ENCODE measurements around the gene ANKRD35. TPM values are rescaled to one million over a fixed set of nuclear protein-coding genes. Genes with fewer than 3 reads are reported as not detected.

Gene ANKRD35
- total RNA-seq, 4 donors from 2014 or later: 0.58 to 3.8 (median 1.7) TPM

DNA sequence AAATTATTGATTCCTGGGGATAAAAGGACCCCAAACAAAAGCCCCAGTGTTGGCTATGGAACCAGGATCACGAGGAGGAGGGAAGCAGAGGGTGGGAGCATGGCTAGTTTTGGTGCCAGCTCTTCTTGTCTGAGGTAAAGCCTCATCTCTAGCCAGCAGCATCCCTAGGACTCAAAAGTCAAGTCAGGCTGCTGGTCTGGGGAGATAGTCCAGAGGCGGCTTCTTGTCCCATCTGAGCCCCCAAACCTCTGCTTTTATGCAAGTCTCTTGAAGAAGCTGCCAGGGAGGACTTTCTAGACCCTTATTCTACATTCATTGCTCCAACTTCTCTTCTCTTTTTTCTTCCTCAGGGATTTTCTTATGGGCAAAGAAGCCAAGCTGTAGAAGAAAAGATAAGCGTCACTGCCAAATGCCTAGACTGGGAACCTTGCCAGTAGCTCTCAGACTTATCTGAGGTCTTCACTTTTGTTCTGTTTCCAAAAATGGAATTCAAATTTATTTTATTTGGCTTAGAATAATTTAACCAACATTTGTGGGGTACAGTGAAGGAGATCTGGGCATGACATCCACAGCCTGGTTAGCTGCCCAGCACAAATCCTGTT is 6.9 kb upstream of the ANKRD35 start:
- H3K4me3 ChIP-seq (replicated peaks in 1 of 3): no peak overlapping the region
- intact Hi-C loops (cut with DNase I): loop anchor here (5.0 kb wide), 1 partner anchor 120 kb away; no protein-coding TSS in a partner anchor
- TF ChIP-seq POLR2A (IDR thresholded peaks at IDR 0.05): no peak
- TF ChIP-seq, protein P1, sequence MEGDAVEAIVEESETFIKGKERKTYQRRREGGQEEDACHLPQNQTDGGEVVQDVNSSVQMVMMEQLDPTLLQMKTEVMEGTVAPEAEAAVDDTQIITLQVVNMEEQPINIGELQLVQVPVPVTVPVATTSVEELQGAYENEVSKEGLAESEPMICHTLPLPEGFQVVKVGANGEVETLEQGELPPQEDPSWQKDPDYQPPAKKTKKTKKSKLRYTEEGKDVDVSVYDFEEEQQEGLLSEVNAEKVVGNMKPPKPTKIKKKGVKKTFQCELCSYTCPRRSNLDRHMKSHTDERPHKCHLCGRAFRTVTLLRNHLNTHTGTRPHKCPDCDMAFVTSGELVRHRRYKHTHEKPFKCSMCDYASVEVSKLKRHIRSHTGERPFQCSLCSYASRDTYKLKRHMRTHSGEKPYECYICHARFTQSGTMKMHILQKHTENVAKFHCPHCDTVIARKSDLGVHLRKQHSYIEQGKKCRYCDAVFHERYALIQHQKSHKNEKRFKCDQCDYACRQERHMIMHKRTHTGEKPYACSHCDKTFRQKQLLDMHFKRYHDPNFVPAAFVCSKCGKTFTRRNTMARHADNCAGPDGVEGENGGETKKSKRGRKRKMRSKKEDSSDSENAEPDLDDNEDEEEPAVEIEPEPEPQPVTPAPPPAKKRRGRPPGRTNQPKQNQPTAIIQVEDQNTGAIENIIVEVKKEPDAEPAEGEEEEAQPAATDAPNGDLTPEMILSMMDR (IDR thresholded peaks at IDR 0.05): no peak
- no peaks in the 10 kb centered on the region for H3K9me3 ChIP-seq
- WGBS, 2 donors: 41 to 48% methylated on average over 3 of the region's 3 CpGs
- H3K27ac ChIP-seq: peak overlapping the region; percentile 75 to 96 (median 91)
- no peaks in the 10 kb centered on the region for H3K27me3 ChIP-seq
- no peaks in the 10 kb centered on the region for H3K36me3 ChIP-seq
- peak; percentile 28 to 40 for DNase-seq
- peaks cover 11 to 24% of the 10 kb centered on the region in 2 donors for H3K4me1 ChIP-seq

DNA sequence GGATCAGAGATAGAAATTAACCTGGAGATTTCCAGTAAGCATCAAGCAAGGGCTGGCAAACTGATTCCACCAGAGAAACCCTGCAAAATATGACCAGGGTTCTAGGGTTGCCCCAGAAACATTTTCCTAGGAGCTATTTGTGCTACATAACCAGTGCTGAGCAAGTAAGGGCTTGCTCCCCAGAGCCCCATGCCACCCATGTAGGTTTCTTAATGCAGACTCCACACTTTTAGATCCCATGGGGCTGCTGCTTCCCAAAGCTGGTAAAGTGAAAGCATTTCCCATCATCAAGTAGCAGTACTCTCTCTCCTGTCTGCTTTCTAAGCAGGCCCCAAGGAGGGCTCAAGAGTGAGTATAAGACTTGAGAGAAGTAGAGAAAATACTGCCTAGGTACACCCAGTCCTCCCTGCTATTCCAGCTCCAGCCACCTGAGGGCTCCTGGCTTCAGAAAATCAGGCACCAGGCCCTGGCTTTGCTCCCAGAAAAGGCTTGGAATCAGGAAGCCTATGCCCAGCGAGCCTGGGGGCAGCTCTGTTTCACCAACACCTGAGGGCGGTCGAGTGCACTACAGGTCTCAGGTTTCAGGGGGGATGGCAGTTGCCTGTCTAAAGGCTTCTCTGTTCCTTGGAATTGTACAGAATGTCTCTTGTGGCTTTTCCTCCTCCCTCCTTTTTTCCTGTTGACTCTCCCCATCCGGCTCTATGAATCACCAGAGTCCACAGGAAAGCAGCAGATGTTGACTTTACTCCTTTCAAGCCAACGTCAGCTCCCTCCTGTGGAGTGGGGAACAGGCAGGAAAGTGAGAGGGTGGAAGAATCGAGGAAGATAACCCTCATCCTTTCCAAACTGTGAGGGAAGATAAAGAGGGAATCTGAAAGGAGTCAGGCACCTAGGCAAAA is 6.2 kb upstream of the ANKRD35 start:
- H3K9me3 ChIP-seq: no peaks in the 10 kb centered on the region
- H3K27ac ChIP-seq: peak overlapping the region; percentile 75 to 96 (median 91)
- DNase-seq: peak; percentile 100
- H3K4me1 ChIP-seq: peaks cover 11 to 24% of the 10 kb centered on the region in 2 donors
- no peaks in the 10 kb centered on the region for H3K36me3 ChIP-seq
- H3K27me3 ChIP-seq: no peaks in the 10 kb centered on the region
- no peak overlapping the region for H3K4me3 ChIP-seq (replicated peaks in 1 of 3)
- TF ChIP-seq, protein P1 (IDR thresholded peaks at IDR 0.05): peak; percentile 87 to 99 (median 97)
- peak in 1 of 2 donors; percentile 71 for TF ChIP-seq POLR2A (IDR thresholded peaks at IDR 0.05)
- 1 to 2% methylated on average over 6 of the region's 6 CpGs for WGBS, 2 donors
- intact Hi-C loops (cut with DNase I): loop anchor here (5.0 kb wide), 1 partner anchor 120 kb away; no protein-coding TSS in a partner anchor

GRCh38 chr1:145891143-145891542 is 5.5 kb upstream of the ANKRD35 start:
- Histone ChIP-seq H3K27me3 (no peaks in the 10 kb centered on the region), H3K4me3 (replicated peaks in 1 of 3) (no peak overlapping the region), H3K36me3 (no peaks in the 10 kb centered on the region), H3K4me1 (peaks cover 11 to 24% of the 10 kb centered on the region in 2 donors), H3K27ac (peak overlapping the region; percentile 75 to 96 (median 91)), H3K9me3 (no peaks in the 10 kb centered on the region)
- peak in 1 of 2 donors; percentile 25 for DNase-seq
- intact Hi-C loops (cut with DNase I): loop anchor here (5.0 kb wide), 1 partner anchor 121 kb away; no protein-coding TSS in a partner anchor
- TF ChIP-seq POLR2A (IDR thresholded peaks at IDR 0.05): no peak
- TF ChIP-seq, protein P1 (IDR thresholded peaks at IDR 0.05): no peak
- WGBS, 2 donors: 7 to 12% methylated on average over 1 of the region's 1 CpG

DNA sequence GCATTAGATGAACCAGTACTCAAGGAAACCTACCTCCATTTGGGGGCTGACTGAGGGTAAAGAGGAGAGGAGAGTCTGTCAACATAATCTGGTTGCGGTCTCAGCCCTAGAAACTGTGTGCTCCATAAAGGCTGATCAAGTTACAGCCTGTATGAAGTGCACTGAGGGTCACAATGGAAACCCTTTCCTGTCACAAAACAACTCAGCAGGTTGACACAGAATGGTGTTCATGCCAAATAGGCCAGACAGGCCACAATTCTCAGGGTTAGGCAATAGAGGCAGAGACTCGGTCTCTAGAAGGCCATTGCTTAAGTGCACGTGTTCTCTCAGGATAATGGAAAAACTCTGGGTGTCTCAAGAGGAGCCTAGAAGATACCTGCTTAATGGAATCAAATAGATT is 4.1 kb upstream of the ANKRD35 start:
- 90 to 94% methylated on average over 3 of the region's 3 CpGs for WGBS, 2 donors
- H3K27ac ChIP-seq: no peak overlapping the region
- intact Hi-C loops (cut with DNase I): loop anchor here (5.0 kb wide), 1 partner anchor 123 kb away; no protein-coding TSS in a partner anchor

More for the DNA sequence above, 4.1 kb upstream of the ANKRD35 start:
- Histone ChIP-seq H3K27me3 (no peaks in the 10 kb centered on the region), H3K4me1 (peaks cover 15 to 30% of the 10 kb centered on the region in 2 donors), H3K9me3 (no peaks in the 10 kb centered on the region), H3K4me3 (replicated peaks in 1 of 3) (no peak overlapping the region), H3K36me3 (no peaks in the 10 kb centered on the region)
- DNase-seq: no peak
- TF ChIP-seq POLR2A (IDR thresholded peaks at IDR 0.05): no peak
- TF ChIP-seq, protein P1 (IDR thresholded peaks at IDR 0.05): no peak

Data from thyroid gland (tissue), 4 donors.